OCI-LY1 (cell line): ENCODE results near the gene TNRC6C.

Source experiments
- CTCF ChIP-seq: fragments of 200-600 bp; sonication (generic), shearing (Covaris generic); IDR thresholded peaks from 2 replicates; pipeline ENCODE4 v1.5.1; 2017; ENCODE audit warnings: mild to moderate bottlenecking, antibody characterized with exemption, low read length, moderate library complexity, mixed read lengths
- EZH2 ChIP-seq: fragments of 200-600 bp; sonication (generic), shearing (Covaris generic); IDR thresholded peaks from 2 replicates; pipeline ENCODE4 v1.8.0; 2017; ENCODE audit warnings: borderline replicate concordance, mixed run types, mild to moderate bottlenecking, antibody characterized with exemption, low read length, moderate library complexity, mixed read lengths

GRCh38 chr17:78095035-78095434 is 136.5 kb downstream of the TNRC6C start:
- no peak for TF ChIP-seq CTCF
- no peak for TF ChIP-seq EZH2
